Erythroblast (primary cell): ENCODE results near the gene NFYC.

Experiments
- GATA1 ChIP-seq: IDR thresholded peaks from 2 replicates; pipeline ENCODE4 v1.6.1; 2011; ENCODE audit warnings: low read depth, mild to moderate bottlenecking, control low read depth, low read length, moderate library complexity
- POLR2A ChIP-seq: IDR thresholded peaks from 2 replicates; pipeline ENCODE4 v1.6.1; 2011; ENCODE audit warnings: mild to moderate bottlenecking, low read length

GRCh38 chr1:40664791-40665190 is 26.7 kb upstream of the NFYC start:
- TF ChIP-seq POLR2A (no peak), GATA1 (no peak)
